PC-3 (cell line): ENCODE results near the gene DNAH3. TPM values are rescaled to one million over a fixed set of nuclear protein-coding genes. Genes with fewer than 3 reads are reported as not detected.

Experiments used
- ATAC-seq: fragments of 200-7000 bp; cut with Tn5 transposase; 2 replicates; pipeline ENCODE4 v1.9.1; 2020; ENCODE audit warnings: mild to moderate bottlenecking, moderate library complexity
- BruUV-seq: library from RNA; stranded (reverse); fragments of 400-500 nt; replicated peaks from 2 replicates; lab custom pipeline; 2021; lab: Mats Ljungman, UMichigan
- CTCF ChIA-PET: fragments of 300-600 bp; sonication (Branson Sonifier 250); formaldehyde crosslinking; loops from one replicate; lab custom pipeline; 2022; ENCODE audit warnings: antibody characterized with exemption; lab: Charles Lee
- POLR2A ChIA-PET: fragments of 300-600 bp; sonication (Branson Sonifier 250); formaldehyde crosslinking; loops from one replicate; lab custom pipeline; 2022; ENCODE audit warnings: antibody characterized with exemption; ENCODE audit not compliant: unreplicated experiment; lab: Charles Lee
- DNase-seq: peaks from one replicate; pipeline ENCODE4 v3.0.0-alpha.2; 2015
- H2AFZ ChIP-seq: fragments of 300-600 bp; sonication (generic); 2 replicates; pipeline ENCODE4 v1.6.0; 2016; ENCODE audit warnings: antibody characterized with exemption, low read length
- H3F3A ChIP-seq: fragments of 300-600 bp; sonication (generic); one replicate; pipeline ENCODE4 v1.6.0; 2017; ENCODE audit warnings: antibody characterized with exemption, low read length, control low read depth, mild to moderate bottlenecking; ENCODE audit not compliant: unreplicated experiment
- H3K27ac ChIP-seq: fragments of 300-600 bp; sonication (generic); 2 replicates; pipeline ENCODE4 v1.5.1; 2016; ENCODE audit warnings: mild to moderate bottlenecking, low read length
- H3K27me3 ChIP-seq: fragments of 300-600 bp; sonication (generic); 2 replicates; pipeline ENCODE4 v1.6.1; 2016; ENCODE audit warnings: low read length, mixed read lengths
- H3K36me3 ChIP-seq: fragments of 300-600 bp; sonication (generic); 2 replicates; pipeline ENCODE4 v1.6.1; 2016; ENCODE audit warnings: low read depth, mixed run types, low read length, mixed read lengths
- H3K4me1 ChIP-seq: fragments of 300-600 bp; sonication (generic); 2 replicates; pipeline ENCODE4 v1.5.1; 2016; ENCODE audit warnings: low read length; ENCODE audit not compliant: insufficient read depth
- H3K4me2 ChIP-seq: fragments of 300-600 bp; sonication (generic); 2 replicates; pipeline ENCODE4 v1.6.0; 2016; ENCODE audit warnings: low read length
- H3K4me3 ChIP-seq: fragments of 300-600 bp; sonication (generic); 2 replicates; pipeline ENCODE4 v1.5.1; 2016; ENCODE audit warnings: mild to moderate bottlenecking, low read length, mixed read lengths
- H3K79me2 ChIP-seq: fragments of 300-600 bp; sonication (generic); 2 replicates; pipeline ENCODE4 v1.6.1; 2017; ENCODE audit warnings: low read length, mixed read lengths
- H3K9ac ChIP-seq: fragments of 300-600 bp; sonication (generic); 2 replicates; pipeline ENCODE4 v1.6.0; 2016; ENCODE audit warnings: mild to moderate bottlenecking, low read length
- H3K9me2 ChIP-seq: fragments of 300-600 bp; sonication (generic); replicated peaks from 2 replicates; pipeline ENCODE4 v1.6.1; 2016; ENCODE audit warnings: mixed run types, low read length, mixed read lengths
- H3K9me3 ChIP-seq: fragments of 300-600 bp; sonication (generic); 2 replicates; pipeline ENCODE4 v1.6.1; 2016; ENCODE audit warnings: low read length, mixed read lengths
- H4K20me1 ChIP-seq: fragments of 300-600 bp; sonication (generic); 2 replicates; pipeline ENCODE4 v1.6.1; 2016; ENCODE audit warnings: low read length, mixed read lengths
- CTCF ChIP-seq: fragments of 300-600 bp; sonication (generic); conservative IDR thresholded peaks from 2 replicates; pipeline ENCODE4 v1.5.1; 2017; ENCODE audit warnings: antibody characterized with exemption, low read depth, mild to moderate bottlenecking, low read length
- EZH2 ChIP-seq: fragments of 300-600 bp; sonication (generic); IDR thresholded peaks from one replicate; pipeline ENCODE4 v1.6.1; 2017; ENCODE audit warnings: antibody characterized with exemption, mild to moderate bottlenecking, low read length; ENCODE audit not compliant: unreplicated experiment
- EZH2phosphoT487 ChIP-seq: fragments of 300-600 bp; sonication (generic); IDR thresholded peaks from 2 replicates; pipeline ENCODE4 v1.6.1; 2018; ENCODE audit warnings: mild to moderate bottlenecking, antibody characterized with exemption, low read length, borderline replicate concordance
- intact Hi-C: fragments of 100-400 bp; cut with micrococcal nuclease; formaldehyde crosslinking; loops from 2 replicates; pipeline ENCODE4 v1.9.0; 2023
- total RNA-seq: library from RNA; depleted of rRNA; stranded (reverse); fragments of >200 nt; gene quantifications from 2 replicates; pipeline ENCODE4 v1.2.3, GENCODE V29; 2014

The DNAH3 gene
- total RNA-seq, 1 experiment from 2014 or later, result 0.11 TPM

GRCh38 chr16:21103941-21104860, 46.4 kb downstream of the DNAH3 start:
- no peak for ATAC-seq
- no peak for DNase-seq
- no peak overlapping the region for H3K4me3 ChIP-seq

DNA sequence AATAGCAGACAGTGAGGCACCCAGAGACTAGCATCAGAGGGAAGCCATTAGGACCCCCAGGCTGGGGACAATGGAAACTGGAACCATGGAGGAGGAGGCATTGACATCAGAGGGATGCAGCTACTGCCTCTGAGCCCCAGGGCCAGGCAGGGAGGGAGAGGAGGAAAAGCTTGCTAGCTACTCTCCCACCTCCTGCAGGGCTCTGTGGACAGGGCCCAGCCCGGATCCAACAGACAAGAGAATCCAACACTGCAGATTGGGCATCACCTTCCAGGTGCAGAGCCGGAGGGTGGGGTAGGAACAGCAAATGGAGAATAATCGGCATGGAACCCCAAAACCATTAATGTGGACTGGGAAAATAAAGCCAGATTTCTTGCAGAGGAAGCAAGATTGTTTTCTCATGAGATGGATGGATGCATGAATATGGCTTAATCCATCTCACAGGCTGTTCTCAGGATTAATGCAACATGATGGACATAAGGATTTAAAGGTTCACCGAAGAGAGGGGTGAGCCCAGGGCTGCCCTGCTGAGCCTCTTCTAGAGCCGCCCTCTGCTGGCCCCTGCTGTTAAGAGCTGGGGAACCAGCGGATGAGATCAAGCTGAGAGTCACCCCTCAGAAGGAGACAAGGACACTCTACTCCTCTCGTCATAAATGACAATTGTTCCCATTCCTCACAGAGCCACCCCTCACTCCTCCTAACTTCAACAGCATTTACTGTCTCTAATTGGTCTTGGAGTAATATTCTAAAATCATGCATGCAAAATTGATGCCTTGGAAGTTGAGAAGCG, 48.8 kb downstream of the DNAH3 start:
- H3K36me3 ChIP-seq, result no peaks in the 10 kb centered on the region
- TF ChIP-seq EZH2phosphoT487 (no peak), EZH2 (no peak), CTCF (peak; percentile 55)
- no peaks in the 10 kb centered on the region for H3K9me3 ChIP-seq
- H2AFZ ChIP-seq, result no peak overlapping the region
- H3K27ac ChIP-seq, result no peak overlapping the region
- no peak overlapping the region for H3K4me2 ChIP-seq
- H3K9me2 ChIP-seq, result no peaks in the 10 kb centered on the region
- peaks cover 9% of the 10 kb centered on the region for H3K4me1 ChIP-seq
- no peaks in the 10 kb centered on the region for H4K20me1 ChIP-seq
- peak; percentile 65 for ATAC-seq
- POLR2A ChIA-PET, result interaction anchor here (0.7 kb wide), 1 partner anchor 1405 kb away, joined by 3 read pairs; no protein-coding TSS in a partner anchor
- no peak overlapping the region for H3K9ac ChIP-seq
- intact Hi-C loops, result loop anchor here (5.0 kb wide), 1 partner anchor 250 kb away; no protein-coding TSS in a partner anchor
- H3F3A ChIP-seq, result no peaks in the 10 kb centered on the region
- BruUV-seq, result no TSS peak
- H3K79me2 ChIP-seq, result no peaks in the 10 kb centered on the region
- DNase-seq, result peak; percentile 30
- H3K4me3 ChIP-seq, result no peak overlapping the region
- CTCF ChIA-PET, result interaction anchor here (0.6 kb wide), 2 partner anchors 127 to 250 kb away, joined by 4 to 5 read pairs; no protein-coding TSS in a partner anchor
- H3K27me3 ChIP-seq, result no peaks in the 10 kb centered on the region

More at GRCh38 chr16:21103941-21104860, 46.4 kb downstream of the DNAH3 start:
- no peak overlapping the region for H3K4me2 ChIP-seq
- no peaks in the 10 kb centered on the region for H4K20me1 ChIP-seq
- H3K9me3 ChIP-seq, result no peaks in the 10 kb centered on the region
- H3K27me3 ChIP-seq, result no peaks in the 10 kb centered on the region
- no peaks in the 10 kb centered on the region for H3F3A ChIP-seq
- no peak for TF ChIP-seq EZH2
- no peak for TF ChIP-seq CTCF
- TF ChIP-seq EZH2phosphoT487, result no peak
- no peaks in the 10 kb centered on the region for H3K9me2 ChIP-seq
- POLR2A ChIA-PET, result no interaction called here
- peaks cover 9% of the 10 kb centered on the region for H3K4me1 ChIP-seq
- no peaks in the 10 kb centered on the region for H3K36me3 ChIP-seq
- intact Hi-C loops, result loop anchor here (5.0 kb wide), 1 partner anchor 252 kb away; no protein-coding TSS in a partner anchor
- no peaks in the 10 kb centered on the region for H3K79me2 ChIP-seq
- no peak overlapping the region for H3K9ac ChIP-seq
- no peak overlapping the region for H2AFZ ChIP-seq
- no peak overlapping the region for H3K27ac ChIP-seq
- BruUV-seq, result no TSS peak
- CTCF ChIA-PET, result no interaction called here
